K562 (cell line): ENCODE results near the gene BBLN. TPM values are rescaled to one million over a fixed set of nuclear protein-coding genes. Genes with fewer than 3 reads are reported as not detected.
A peak's percentile ranks its signal among the peaks of the same experiment; 100 is the strongest.

Experiments
- ATAC-seq: fragments of 200-7000 bp; cut with Tn5 transposase; 3 replicates; pipeline ENCODE4 v1.9.1; 2020; ENCODE audit warnings: moderate library complexity
- BruUV-seq: library from RNA; stranded (reverse); fragments of 400-500 nt; replicated peaks from 2 replicates; lab custom pipeline; 2021; lab: Mats Ljungman, UMichigan
- CTCF ChIA-PET: fragments of 300-600 bp; formaldehyde crosslinking; extraction: SDS; loops from one replicate; lab custom pipeline; 2021; ENCODE audit warnings: low intra/inter-chr PET ratio; lab: Yijun Ruan, JAX
- POLR2A ChIA-PET: fragments of 300-600, 350-650 bp; sonication (Branson Sonifier 250); formaldehyde crosslinking; extraction: SDS; loops from one replicate; lab custom pipeline; 2021; ENCODE audit warnings: antibody characterized with exemption, inconsistent platforms; lab: Yijun Ruan, JAX
- DNase-seq, 4 experiments: peaks; one replicate each; pipeline versions ENCODE4 v3.0.0 to v3.0.0-alpha.2; 2011 to 2018; ENCODE audit warnings: low spot score in 3 of 4, mixed read lengths in 3 of 4; ENCODE audit errors: extremely low read depth in 1 of 4
- FAIRE-seq: peaks from 2 replicates; lab custom pipeline; 2011; peaks lifted over from hg19 to GRCh38; lab: Jason Lieb, UNC
- H2AFZ ChIP-seq: 2 replicates; pipeline ENCODE4 v1.6.0; 2011; ENCODE audit warnings: low read depth, low read length, control low read depth, inconsistent platforms
- H3K27ac ChIP-seq: fragments of 200-600 bp; 3 replicates; pipeline ENCODE4 v1.8.0; 2011; ENCODE audit warnings: low read depth, mild to moderate bottlenecking, control low read depth, inconsistent platforms, low read length, moderate library complexity, mixed read lengths; ENCODE audit errors: extremely low read depth
- H3K27me3 ChIP-seq, 2 experiments: fragments of 300-600 bp in 1 of 2; 2 replicates in 1 of 2; 3 replicates in 1 of 2; pipeline versions ENCODE4 v1.6.0 to v1.8.0; 2011; ENCODE audit warnings: inconsistent platforms in 2 of 2, low read length in 2 of 2, mild to moderate bottlenecking in 1 of 2, mixed read lengths in 1 of 2, moderate library complexity in 1 of 2; ENCODE audit not compliant: control insufficient read depth in 2 of 2, insufficient read depth in 2 of 2
- H3K36me3 ChIP-seq: fragments of 300-600 bp; 3 replicates; pipeline ENCODE4 v1.8.0; 2011; ENCODE audit warnings: mild to moderate bottlenecking, low read length, inconsistent platforms; ENCODE audit not compliant: control insufficient read depth, insufficient read depth
- H3K4me1 ChIP-seq, 2 experiments: fragments of 200-600 bp in 1 of 2; replicated peaks in 1 of 2; 2 replicates in 1 of 2; 3 replicates in 1 of 2; pipeline versions ENCODE4 v1.5.1 to v1.8.0; 2011; ENCODE audit warnings: inconsistent platforms in 2 of 2, low read length in 2 of 2, mild to moderate bottlenecking in 1 of 2, mixed read lengths in 1 of 2, moderate library complexity in 1 of 2; ENCODE audit not compliant: control insufficient read depth in 2 of 2, insufficient read depth in 2 of 2
- H3K4me2 ChIP-seq: 2 replicates; pipeline ENCODE4 v1.6.1; 2011; ENCODE audit warnings: low read length, control low read depth, inconsistent platforms, mixed read lengths; ENCODE audit not compliant: insufficient read depth
- H3K4me3 ChIP-seq: fragments of 200-600 bp; sonication (generic), shearing (Covaris generic); 2 replicates; pipeline ENCODE4 v1.5.1; 2016; ENCODE audit warnings: control low read depth, inconsistent platforms
- H3K79me2 ChIP-seq: fragments of 200-600 bp; 3 replicates; pipeline ENCODE4 v1.8.0; 2011; ENCODE audit warnings: low read length, inconsistent platforms; ENCODE audit not compliant: control insufficient read depth, insufficient read depth
- H3K9ac ChIP-seq, 2 experiments: 2 replicates each; pipeline versions ENCODE4 v1.6.0 to v1.6.1; 2011; ENCODE audit warnings: low read depth in 2 of 2, low read length in 2 of 2, control low read depth in 1 of 2, inconsistent platforms in 1 of 2, mild to moderate bottlenecking in 1 of 2, mixed read lengths in 1 of 2; ENCODE audit not compliant: insufficient read depth in 1 of 2
- H3K9me1 ChIP-seq: one replicate; pipeline ENCODE4 v1.6.0; 2011; ENCODE audit warnings: inconsistent platforms, mild to moderate bottlenecking, low read length, moderate library complexity; ENCODE audit not compliant: control insufficient read depth, insufficient read depth
- H3K9me3 ChIP-seq: replicated peaks from 2 replicates; pipeline ENCODE4 v1.5.1; 2011; ENCODE audit warnings: low read depth, low read length, inconsistent platforms; ENCODE audit not compliant: control insufficient read depth, insufficient read depth
- H4K20me1 ChIP-seq: replicated peaks from 2 replicates; pipeline ENCODE4 v1.6.1; 2011; ENCODE audit warnings: low read length, inconsistent platforms, mixed read lengths; ENCODE audit not compliant: control insufficient read depth, insufficient read depth
- ARID1B ChIP-seq: fragments of 450-650 bp; IDR thresholded peaks from 2 replicates; pipeline ENCODE4 v1.6.1; 2016; ENCODE audit warnings: antibody characterized with exemption, mild to moderate bottlenecking, inconsistent platforms
- ATF3 ChIP-seq, 2 experiments: fragments of 450-650 bp in 1 of 2; sonication (generic) in 1 of 2; formaldehyde crosslinking in 1 of 2; IDR thresholded peaks in 1 of 2; conservative IDR thresholded peaks in 1 of 2; 2 replicates each; pipeline versions ENCODE4 v1.6.1 to v1.8.1; 2016 to 2023; ENCODE audit warnings: mild to moderate bottlenecking in 2 of 2, moderate library complexity in 2 of 2, inconsistent platforms in 1 of 2, missing genetic modification reagents in 1 of 2
- ELF4 ChIP-seq: fragments of 450-650 bp; formaldehyde crosslinking; IDR thresholded peaks from 2 replicates; pipeline ENCODE4 v1.4.0; 2022; ENCODE audit warnings: missing genetic modification characterization
- ELK3 ChIP-seq: fragments of 450-650 bp; formaldehyde crosslinking; IDR thresholded peaks from 2 replicates; pipeline ENCODE4 v1.4.0; 2020; ENCODE audit warnings: mild to moderate bottlenecking
- FOSL1 ChIP-seq: fragments of 200-800 bp; sonication (Bioruptor generic); conservative IDR thresholded peaks from 2 replicates; pipeline ENCODE4 v1.6.1; 2016; ENCODE audit warnings: missing genetic modification characterization, missing compliant biosample characterization
- FOXK1 ChIP-seq: sonication (generic); formaldehyde crosslinking; IDR thresholded peaks from 2 replicates; pipeline ENCODE4 v1.8.0; 2022; ENCODE audit warnings: missing genetic modification reagents, mild to moderate bottlenecking, borderline replicate concordance
- KHSRP ChIP-seq: fragments of 450-650 bp; IDR thresholded peaks from 2 replicates; pipeline ENCODE4 v1.6.1; 2017
- PBX2 ChIP-seq, 2 experiments: IDR thresholded peaks in 1 of 2; conservative IDR thresholded peaks in 1 of 2; 2 replicates each; pipeline ENCODE4 v1.6.1; 2016; ENCODE audit warnings: low read depth in 2 of 2, mild to moderate bottlenecking in 1 of 2, missing compliant biosample characterization in 1 of 2, missing genetic modification characterization in 1 of 2, moderate library complexity in 1 of 2
- SMARCA4 ChIP-seq: fragments of 450-650 bp; IDR thresholded peaks from 2 replicates; pipeline ENCODE4 v1.6.1; 2016
- ZNF785 ChIP-seq: fragments of 250-450 bp; sonication (Bioruptor Pico); IDR thresholded peaks from 2 replicates; pipeline ENCODE4 v1.4.0; 2020; ENCODE audit warnings: mild to moderate bottlenecking
- WGBS: fragments of 100-300 bp; shearing (Covaris generic); methylation state at CpG from one replicate; pipeline ENCODE4 v1.1.6; 2016; ENCODE audit warnings: low coverage, mixed read lengths; ENCODE audit not compliant: insufficient coverage; ENCODE audit errors: missing lambda C conversion rate; 5-methylcytosine and 5-hydroxymethylcytosine counted together
- in situ Hi-C: fragments of 300-500 bp; cut with MboI; formaldehyde crosslinking; loops from 4 replicates; pipeline ENCODE4 v1.15.0; 2018; ENCODE audit warnings: inconsistent platforms, mixed read lengths
- intact Hi-C: fragments of 100-400 bp; cut with micrococcal nuclease; formaldehyde crosslinking; loops from 2 replicates; pipeline ENCODE4 v1.14.2; 2022
- polyA plus RNA-seq, 8 experiments: library from polyadenylated mRNA; depleted of rRNA in 4 of 8; stranded (reverse) in 5 of 8; unstranded in 3 of 8; fragments of >200 nt; fragmentation: Nextera tagmentation in 2 of 8; fragmentation: Illumina TruSeq in 1 of 8; extraction: Ambion mirVana in 2 of 8; extraction: Trizol in 1 of 8; gene quantifications; 2 replicates each; pipeline versions ENCODE4 v1.2.1 to v1.2.3, GENCODE V29; 2011 to 2014; ENCODE audit warnings: inconsistent platforms in 1 of 8, missing spikeins in 1 of 8
- total RNA-seq, 7 experiments: library from RNA; depleted of rRNA in 6 of 7; stranded (reverse); fragments of >200 nt in 6 of 7; fragmentation: Illumina TruSeq in 2 of 7; extraction: Trizol in 2 of 7; gene quantifications; 2 replicates each; pipeline versions ENCODE4 v1.2.1 to v1.2.3, GENCODE V29; 2011 to 2021; ENCODE audit warnings: low replicate concordance in 1 of 7

The BBLN gene
- total and polyA plus RNA-seq, 9 of the 15 experiments (the other 6 are each of a cell fraction or from before 2014, with no cell fraction given), result 4.2 to 331 (median 87.1) TPM

GRCh38 chr9:128136816-128137793 lies 23.0 kb upstream of the BBLN start:
- Histone ChIP-seq H3K9ac (peak overlapping the region in 1 of 2 experiments; percentile 50; a peak in 1 of 4 replicates), H3K79me2 (no peaks in the 10 kb centered on the region), H3K4me1 (peaks cover 13 to 17% of the 10 kb centered on the region in 2 experiments; a peak in 3 of 5 replicates), H3K27ac (no peak overlapping the region; the same call in 2 of the 3 replicates), H3K36me3 (no peaks in the 10 kb centered on the region), H3K4me2 (peak overlapping the region; percentile 49; the same call in 1 of the 2 replicates), H2AFZ (peak overlapping the region; percentile 48; the same call in 1 of the 2 replicates), H3K27me3 (no peaks in the 10 kb centered on the region), H4K20me1 (no peaks in the 10 kb centered on the region), H3K9me3 (no peaks in the 10 kb centered on the region), H3K9me1 (no peaks in the 10 kb centered on the region), H3K4me3 (no peak overlapping the region)
- in situ Hi-C loops (no loop called here), intact Hi-C loops (no loop called here)
- POLR2A ChIA-PET, result interaction anchor here (0.5 to 1.3 kb wide), 8 partner anchors 9 to 195 kb away, joined by 3 to 5 read pairs (median 3); partner anchors contain the start of gene NAIF1
- FAIRE-seq (peak; percentile 83), DNase-seq (peak; percentile 16 to 51 (median 26)), ATAC-seq (peak; percentile 76)
- CTCF ChIA-PET, result no interaction called here
- 35% methylated on average over 18 of the region's 18 CpGs for WGBS
- no TSS peak for BruUV-seq
- TF ChIP-seq ELK3 (CRISPR knock-in tag), result no peak
- no peak for TF ChIP-seq FOXK1 (CRISPR knock-in tag)
- TF ChIP-seq ARID1B, result peak; percentile 21; the same call in 1 of the 2 replicates
- peak; percentile 12; the same call in 1 of the 2 replicates for TF ChIP-seq SMARCA4
- TF ChIP-seq PBX2 (CRISPR knock-in tag; IDR thresholded peaks at IDR 0.05; ENCODE audit: low read depth), result peak; percentile 32; the same call in 1 of the 2 replicates
- peak; percentile 83 for TF ChIP-seq PBX2 (tag; conservative IDR thresholded peaks at IDR 0.05; ENCODE audit: low read depth)
- TF ChIP-seq ZNF785 (CRISPR knock-in tag), result no peak
- TF ChIP-seq FOSL1, result peak; percentile 78
- TF ChIP-seq KHSRP, result no peak
- TF ChIP-seq ATF3 (IDR thresholded peaks at IDR 0.05), result peak; percentile 74
- TF ChIP-seq ATF3 (CRISPR knock-in tag; conservative IDR thresholded peaks at IDR 0.05), result no peak
- no peak for TF ChIP-seq ELF4 (CRISPR knock-in tag)
